Measurements from ENCODE around the gene HOXD11.

HOXD11 gene

DNA sequence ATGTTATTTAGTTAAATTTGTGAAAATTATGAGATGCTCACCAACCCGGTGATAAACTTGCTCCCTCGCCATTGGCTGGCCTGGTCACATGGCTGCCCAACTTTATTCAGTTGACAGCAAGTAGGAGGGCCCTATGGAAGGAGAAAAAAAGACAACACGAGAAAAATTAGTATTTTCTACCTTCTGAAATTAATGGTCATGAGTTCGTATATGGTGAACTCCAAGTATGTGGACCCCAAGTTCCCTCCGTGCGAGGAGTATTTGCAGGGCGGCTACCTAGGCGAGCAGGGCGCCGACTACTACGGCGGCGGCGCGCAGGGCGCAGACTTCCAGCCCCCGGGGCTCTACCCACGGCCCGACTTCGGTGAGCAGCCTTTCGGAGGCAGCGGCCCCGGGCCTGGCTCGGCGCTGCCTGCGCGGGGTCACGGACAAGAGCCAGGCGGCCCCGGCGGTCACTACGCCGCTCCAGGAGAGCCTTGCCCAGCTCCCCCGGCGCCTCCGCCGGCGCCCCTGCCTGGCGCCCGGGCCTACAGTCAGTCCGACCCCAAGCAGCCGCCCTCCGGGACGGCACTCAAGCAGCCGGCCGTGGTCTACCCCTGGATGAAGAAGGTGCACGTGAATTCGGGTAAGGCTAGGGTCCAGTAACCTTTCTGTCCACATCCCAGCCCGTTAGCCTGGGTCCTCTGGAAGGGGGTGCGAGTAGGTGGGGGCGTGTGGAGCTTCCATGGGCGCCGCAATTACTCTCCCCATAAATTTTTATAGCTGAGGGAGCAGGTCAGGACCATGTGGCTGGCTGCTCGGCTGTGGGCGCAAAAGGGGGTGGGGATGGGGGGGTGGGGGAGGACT is 44.6 kb downstream of the HOXD11 start, which contains the start of gene HOXD4:
TSS of gene HOXD4 (plus strand) at position 109 of the 846 bp plus-strand sequence. CDS start at position 193, 84 bp downstream.
- no peak for DNase-seq

DNA sequence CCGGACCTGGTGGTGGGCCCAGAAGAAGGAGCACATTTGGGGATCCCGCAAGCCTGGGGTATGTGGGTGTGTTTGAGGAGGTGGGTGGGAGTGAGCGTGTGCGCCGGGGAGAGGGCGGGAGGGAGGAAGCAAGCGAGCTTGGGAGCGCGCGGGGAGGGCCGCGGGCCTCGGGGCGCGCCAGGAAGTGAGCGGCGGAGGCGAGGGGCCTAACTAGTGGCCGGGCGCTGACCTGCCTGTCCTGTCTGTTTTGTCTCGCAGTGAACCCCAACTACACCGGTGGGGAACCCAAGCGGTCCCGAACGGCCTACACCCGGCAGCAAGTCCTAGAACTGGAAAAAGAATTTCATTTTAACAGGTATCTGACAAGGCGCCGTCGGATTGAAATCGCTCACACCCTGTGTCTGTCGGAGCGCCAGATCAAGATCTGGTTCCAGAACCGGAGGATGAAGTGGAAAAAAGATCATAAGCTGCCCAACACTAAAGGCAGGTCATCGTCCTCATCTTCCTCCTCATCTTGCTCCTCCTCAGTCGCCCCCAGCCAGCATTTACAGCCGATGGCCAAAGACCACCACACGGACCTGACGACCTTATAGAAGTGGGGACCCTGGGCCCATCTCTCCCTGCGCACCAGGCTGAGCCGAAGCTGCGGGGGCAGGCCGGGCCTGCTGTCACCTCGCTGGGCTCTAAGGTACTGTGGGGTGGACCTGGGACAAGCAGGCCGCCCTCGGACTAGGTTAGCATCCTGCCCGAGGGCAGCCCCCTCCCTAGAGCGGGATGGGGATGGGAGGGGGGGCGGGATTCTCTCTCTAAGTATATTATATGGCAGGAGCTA is 45.5 kb downstream of the HOXD11 start:
- DNase-seq: no peak

DNA sequence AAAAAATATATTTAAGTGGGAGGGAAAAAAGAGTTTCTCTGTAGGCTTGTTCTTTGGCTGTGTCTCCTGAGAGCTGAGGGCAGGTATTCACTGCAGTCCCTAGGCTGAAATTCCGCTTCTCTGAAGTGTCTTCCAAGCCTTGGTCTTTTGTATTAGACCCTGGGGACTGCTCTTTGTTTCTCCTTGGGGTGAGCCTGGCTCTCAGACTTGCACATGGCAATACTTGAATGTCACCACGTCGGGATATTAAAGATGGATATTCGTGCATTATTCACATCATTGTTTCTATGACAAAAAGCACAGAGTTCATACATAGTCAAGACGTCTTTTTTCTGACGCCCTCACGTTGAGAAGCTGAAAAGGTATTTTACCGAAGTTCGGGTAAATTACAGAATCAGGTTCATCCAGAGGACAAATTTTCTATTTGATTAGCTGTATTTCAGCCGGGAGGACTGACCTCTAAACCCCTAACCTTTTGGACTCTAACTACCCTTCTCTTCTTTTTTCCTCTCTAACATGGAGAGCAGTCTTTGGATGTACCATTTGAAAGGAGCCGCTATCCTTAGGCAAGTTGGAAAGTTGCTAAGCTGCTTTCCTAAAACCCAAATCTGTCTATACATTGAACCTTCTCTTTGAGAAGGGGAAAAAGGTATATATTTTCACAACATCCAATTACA is 47.6 kb downstream of the HOXD11 start:
- DNase-seq: no peak

DNA sequence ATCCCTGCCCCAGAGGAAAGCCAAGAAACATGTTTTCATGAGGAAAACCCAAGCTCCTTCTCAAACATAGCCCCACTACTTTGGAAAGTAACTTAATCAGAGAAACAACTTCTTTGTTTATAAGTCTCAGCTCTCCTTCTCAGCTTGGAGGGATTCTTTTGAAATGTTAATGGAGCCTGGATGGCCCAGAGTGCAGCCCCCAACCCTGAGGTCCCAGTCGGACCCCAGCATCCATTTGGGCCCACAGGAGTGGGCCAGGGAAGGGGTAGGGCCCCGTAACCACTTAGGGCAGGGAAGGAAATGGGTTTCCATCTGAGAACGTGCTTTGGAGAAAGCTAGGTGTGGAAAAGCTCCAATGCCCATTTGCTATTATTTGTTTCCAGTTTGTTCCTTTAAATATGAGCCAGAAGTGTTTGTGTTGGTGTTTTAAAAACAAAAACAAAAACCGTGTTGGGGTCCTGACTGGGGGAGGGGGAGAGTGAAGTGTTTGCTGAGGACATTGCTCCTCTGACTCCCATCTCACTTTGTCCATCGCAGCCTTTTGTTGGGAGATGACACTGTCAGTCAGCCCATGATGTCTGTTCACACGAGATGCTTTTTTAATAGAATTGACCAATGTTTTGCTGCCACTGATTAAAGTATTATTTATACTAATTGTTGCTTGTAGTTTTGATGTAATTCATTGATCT is 48.4 kb downstream of the HOXD11 start:
- no peak for DNase-seq

DNA sequence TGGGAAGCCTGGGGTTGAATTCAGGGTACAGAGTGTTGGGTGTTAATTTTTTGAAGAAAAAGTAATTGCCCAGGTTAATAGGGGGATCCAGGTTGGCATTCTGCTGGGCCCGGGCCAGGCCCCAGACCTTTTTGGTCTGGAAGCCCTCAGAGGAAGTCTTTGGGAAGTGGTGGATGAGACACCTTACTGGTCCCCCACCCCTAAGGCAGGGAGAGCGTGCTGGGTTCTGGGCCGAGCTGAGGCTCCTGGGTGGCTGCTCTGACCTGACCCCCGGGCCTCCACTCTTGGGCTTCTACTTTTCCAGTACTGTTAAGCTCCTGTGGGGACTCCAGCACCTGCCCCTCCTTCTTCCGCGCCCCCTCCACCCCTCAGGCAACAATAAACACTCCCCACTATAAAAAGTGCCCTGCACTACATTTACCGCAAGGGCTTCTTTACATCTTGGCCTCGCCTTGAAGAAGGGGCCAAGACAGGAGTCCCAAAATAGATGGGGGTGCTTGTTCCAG is 49.3 kb downstream of the HOXD11 start:
- no peak for DNase-seq

DNA sequence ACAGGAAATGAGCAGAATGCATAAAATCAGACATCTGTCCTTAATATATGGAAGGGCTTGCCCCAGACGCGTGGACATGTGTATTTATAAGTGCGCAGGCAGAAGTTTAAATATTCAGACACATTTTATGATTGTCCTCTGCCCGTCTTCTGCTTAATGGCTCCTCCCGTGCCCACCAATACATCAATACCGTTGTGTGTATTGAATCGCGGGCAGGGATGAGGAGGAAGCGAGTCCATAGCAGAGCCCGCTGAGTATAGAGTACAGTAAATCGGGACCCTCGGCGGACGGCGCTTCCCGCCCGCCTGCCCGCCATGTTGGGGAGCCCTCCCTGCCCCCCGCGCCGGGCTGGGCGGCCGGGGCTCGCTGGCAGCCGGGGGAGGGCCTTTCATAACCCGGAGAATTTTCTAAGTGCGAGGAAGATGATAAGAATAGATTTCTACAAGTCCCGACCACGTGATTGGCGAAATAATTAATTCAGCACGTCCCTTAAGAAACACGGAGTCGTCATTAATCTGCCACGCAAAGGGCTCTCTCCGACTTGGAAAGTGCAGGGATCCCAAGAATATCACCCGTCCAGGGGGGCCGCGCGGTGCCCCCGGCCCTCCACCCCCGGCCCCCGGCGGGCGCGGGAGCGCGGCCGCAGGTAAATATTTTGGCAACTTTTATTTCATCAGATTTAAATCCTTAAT is 49.9 kb downstream of the HOXD11 start, which contains the start of gene HOXD3:
TSS of gene HOXD3 (plus strand) at position 501 of the 692 bp plus-strand sequence. CDS start 11,808 bp downstream, outside the sequence.
- DNase-seq: no peak

DNA sequence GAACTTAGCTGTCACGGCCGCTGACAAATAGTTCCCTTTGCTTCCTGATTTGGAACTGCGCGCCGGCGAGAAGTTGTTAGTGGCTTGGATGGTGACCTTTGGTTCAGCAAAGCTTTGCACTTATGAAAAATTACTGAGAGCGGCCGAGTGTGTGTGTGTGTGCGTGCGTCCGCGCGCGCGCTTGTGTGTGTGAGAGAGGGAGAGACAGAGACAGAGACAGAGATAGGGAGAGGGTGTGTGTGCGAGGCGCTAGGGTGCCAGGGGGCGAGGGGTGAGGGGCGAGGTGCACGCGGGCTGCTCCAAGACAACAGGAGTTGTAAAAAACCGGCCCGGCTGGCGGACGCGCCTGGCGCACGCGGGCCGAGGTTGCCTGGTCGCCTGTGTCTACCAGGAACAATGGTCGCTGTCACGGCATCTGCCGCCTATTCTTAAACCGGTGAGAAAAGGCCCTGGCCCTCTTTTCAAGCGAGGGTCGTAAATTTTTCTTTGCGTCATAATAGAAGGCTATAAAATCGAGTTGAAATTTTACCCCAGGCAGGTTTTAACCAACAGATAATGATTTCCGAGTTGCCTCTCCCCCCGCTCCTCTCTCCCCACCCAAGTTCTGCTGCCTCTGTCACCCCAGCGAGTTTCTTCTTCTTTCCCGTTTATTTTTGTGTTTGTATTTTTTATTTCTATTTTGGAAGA is 50.6 kb downstream of the HOXD11 start:
- no peak for DNase-seq

DNA sequence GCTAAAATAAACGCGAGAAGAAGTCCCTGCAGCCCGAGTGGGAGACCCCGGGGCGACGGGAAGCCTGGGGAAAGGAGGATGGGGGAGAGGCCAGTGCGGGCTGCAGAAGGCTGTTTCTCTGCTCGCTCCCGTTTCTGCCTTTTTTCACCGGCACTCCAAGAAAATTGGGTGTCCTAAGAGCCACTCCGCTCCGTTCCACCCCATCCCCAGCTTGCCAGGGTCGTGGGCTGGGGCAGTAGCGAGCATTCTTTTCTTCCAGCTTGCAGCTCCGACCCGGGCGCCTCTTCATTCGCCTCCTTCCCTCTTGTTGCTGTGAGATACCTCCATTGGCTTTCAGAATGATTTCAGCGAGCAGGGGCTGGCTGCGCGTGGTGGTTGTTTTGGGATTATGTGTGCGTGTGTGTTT is 51.1 kb downstream of the HOXD11 start:
- no peak for DNase-seq

DNA sequence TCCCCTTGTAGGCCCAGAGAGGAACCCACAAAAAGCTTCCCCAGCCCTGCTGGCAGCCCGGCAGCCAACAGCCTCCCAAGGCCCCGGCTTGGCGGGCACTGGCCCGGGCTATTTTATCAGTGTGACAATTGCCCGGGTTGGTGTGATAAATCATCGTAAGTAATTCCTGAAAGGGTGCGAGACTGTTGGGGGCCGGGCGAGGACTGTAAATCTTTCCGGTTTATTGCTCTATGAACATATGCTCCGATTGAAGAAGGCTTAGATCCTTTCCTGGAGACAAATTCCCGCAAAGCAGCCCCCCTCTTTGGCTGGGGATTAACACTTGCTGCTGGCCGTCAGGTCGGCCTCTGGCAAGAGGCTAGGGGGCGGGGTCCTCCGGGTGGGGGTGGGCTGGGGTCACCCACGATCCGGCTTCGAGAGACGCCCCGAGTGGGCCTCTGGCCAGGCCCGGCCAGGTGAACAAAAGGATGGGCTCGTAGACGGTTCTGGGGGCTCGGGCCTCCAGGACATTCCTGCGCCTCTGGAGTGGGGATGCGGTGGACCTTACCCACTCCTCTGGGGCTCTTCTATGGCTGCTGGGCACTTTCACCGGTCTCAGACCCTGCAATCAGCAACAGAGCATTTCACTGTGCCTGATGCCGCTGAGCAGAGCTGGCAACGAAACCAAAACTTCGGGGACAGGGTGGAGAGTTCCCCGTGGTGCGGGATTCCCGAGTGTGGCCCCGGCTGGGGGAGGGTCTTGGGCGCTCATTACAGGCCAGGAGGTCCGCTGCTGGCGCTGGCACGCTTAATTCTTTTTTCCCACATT is 52.0 kb downstream of the HOXD11 start:
- no peak for DNase-seq

Measured in stimulated activated CD4-positive, alpha-beta T cell treated with anti-CD3 and anti-CD28 coated beads, Interleukin-4, amount 100 ng/mL, for 24 hours (primary cell).